ENCODE data around the gene RNU4-1.

GRCh38 chr12:120314220-120314619, 21.2 kb upstream of the RNU4-1 start:
- TF ChIP-seq, protein P1, sequence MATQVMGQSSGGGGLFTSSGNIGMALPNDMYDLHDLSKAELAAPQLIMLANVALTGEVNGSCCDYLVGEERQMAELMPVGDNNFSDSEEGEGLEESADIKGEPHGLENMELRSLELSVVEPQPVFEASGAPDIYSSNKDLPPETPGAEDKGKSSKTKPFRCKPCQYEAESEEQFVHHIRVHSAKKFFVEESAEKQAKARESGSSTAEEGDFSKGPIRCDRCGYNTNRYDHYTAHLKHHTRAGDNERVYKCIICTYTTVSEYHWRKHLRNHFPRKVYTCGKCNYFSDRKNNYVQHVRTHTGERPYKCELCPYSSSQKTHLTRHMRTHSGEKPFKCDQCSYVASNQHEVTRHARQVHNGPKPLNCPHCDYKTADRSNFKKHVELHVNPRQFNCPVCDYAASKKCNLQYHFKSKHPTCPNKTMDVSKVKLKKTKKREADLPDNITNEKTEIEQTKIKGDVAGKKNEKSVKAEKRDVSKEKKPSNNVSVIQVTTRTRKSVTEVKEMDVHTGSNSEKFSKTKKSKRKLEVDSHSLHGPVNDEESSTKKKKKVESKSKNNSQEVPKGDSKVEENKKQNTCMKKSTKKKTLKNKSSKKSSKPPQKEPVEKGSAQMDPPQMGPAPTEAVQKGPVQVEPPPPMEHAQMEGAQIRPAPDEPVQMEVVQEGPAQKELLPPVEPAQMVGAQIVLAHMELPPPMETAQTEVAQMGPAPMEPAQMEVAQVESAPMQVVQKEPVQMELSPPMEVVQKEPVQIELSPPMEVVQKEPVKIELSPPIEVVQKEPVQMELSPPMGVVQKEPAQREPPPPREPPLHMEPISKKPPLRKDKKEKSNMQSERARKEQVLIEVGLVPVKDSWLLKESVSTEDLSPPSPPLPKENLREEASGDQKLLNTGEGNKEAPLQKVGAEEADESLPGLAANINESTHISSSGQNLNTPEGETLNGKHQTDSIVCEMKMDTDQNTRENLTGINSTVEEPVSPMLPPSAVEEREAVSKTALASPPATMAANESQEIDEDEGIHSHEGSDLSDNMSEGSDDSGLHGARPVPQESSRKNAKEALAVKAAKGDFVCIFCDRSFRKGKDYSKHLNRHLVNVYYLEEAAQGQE (IDR thresholded peaks at IDR 0.05; ENCODE audit: insufficient read depth in 1 of 2, low read depth in 2 of 2, low read length in 1 of 2), result no peak
- TF ChIP-seq CTCF (IDR thresholded peaks at IDR 0.05), result no peak; the same call in 1 of the 2 replicates

All from Panc1 (cell line).